Skeletal muscle cell (primary cell): ENCODE data around the gene CDKN1C.
A peak's percentile ranks its signal among the peaks of the same experiment; 100 is the strongest.

ENCODE experiments used
- DNase-seq: peaks from one replicate; pipeline ENCODE4 v3.0.0-alpha.2; 2010; ENCODE audit warnings: low read depth
- H3K4me3 ChIP-seq: 2 replicates; pipeline ENCODE4 v1.5.1; 2011; ENCODE audit warnings: low read depth, mild to moderate bottlenecking, control low read depth, low read length, moderate library complexity

The CDKN1C gene

DNA sequence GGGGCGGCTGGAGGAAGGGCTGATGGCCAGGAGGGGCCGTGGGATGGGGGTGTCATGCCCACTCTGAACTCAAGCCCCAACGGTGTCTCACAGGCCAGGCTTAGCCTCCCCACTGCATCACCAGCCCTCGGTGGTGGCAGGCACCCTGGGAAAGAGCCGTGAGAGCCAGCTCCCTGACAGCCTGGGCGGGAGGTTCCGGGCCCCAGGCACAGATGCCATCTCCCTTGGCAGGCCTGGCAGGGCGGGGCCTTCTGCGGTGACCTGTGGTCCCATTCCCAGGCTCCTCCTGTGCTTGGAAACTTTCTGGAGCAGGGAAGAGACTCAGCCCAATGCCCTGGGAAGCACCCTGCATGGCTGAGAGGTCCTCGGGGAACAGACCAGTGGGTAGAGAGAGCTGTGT, 38.8 kb upstream of the CDKN1C start:
- no peak overlapping the region for H3K4me3 ChIP-seq
- no peak for DNase-seq

DNA sequence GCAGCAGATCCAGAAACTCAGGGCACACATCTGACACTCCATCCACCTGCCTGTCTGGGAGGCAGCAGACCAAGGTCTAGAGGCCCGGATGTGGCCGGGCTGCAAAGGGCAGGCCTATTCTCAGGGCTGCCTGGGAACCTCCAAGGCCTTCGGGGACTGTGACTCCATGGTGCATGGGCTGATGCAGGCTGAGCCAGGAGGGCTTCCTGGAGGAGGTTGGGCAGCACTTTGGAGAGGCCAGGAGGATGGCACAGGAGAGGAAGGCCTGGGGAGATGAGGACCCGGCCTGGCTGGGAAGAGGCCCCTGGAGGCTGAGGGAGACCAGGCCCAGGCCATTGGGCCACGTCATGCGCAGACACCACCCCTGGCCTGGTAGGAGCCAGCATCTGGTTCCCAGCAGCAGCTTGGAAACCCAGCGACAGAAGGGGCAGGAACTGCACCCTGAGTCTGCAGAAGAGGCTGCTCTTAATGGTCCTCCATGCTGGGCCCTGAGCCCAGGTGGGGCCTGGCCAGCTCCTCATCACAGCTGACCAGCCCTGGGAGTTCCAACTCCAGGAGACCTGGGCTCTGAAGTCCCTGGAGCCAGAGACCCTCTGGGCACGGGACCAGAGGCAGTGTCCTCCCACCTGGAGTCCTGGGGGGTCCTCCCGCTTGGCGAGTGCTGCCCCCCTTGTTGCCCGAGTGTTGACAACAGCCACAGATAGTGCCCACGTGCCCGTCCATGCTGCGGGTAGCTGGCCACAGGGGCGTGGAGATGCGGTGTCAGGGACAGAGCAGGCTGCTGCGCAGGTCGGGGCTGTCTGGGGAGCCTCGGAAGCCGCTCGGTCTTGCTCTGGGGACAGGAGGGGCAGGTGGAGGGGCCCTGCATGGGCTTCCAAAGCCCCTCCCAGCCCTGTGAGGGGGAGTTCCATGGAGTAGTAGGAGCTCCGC, 38.1 kb upstream of the CDKN1C start:
- no peak for DNase-seq
- H3K4me3 ChIP-seq, result no peak overlapping the region

DNA sequence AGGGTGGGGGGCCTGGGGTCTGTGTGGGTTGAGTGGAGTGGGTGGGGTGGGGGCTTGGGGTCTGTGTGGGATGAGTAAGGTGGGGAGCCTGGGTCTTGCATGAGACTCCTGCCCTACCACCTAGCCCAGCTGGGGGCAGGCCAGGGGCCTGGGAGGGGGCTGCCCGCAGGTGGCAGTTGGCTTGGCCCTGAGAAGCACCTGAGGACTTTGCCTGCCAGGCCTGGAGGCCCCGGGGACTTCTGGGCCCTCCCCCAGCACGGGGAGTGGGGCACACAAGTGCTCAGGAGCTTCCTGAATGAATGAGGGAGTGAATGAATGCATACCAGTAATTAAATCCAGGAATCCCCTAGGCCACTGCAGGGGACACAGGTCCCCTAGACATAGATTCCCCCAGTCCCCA, 37.1 kb upstream of the CDKN1C start:
- no peak for DNase-seq
- no peak overlapping the region for H3K4me3 ChIP-seq

DNA sequence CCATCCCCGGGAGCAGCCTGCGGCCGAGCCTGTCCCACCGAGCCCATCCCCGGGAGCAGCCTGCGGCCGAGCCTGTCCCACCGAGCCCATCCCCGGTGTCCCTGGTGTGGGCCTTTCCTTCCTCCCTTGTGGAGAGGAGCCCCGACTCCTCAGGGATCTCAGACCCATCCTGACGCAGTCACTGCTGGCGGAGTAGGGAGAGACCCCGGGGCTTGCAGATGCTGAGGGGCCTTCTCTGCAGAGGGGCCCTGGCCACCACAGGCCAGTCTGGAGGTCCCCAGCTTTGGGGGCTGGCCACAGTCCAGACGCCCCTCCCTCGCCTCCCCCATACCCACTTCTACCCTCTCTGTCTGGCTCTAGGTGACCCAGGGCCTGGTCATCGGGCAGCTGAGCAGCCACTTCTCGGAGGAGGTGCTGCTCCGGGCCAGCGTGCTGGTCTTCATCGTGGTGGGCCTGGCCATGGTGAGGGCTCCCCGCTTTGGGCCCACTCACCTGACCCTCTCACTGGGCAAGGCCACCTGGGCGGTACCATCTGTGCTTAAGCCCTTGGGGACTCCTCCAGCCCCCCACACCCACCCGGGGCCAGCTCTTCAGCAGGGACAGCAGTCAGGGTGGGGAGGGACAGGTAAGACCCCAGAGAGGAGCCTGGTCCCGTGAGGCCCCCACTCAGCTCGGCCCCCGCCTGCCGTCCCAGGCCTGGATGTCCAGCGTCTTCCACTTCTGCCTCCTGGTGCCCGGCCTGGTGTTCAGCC, 36.3 kb upstream of the CDKN1C start:
- DNase-seq, result no peak

DNA sequence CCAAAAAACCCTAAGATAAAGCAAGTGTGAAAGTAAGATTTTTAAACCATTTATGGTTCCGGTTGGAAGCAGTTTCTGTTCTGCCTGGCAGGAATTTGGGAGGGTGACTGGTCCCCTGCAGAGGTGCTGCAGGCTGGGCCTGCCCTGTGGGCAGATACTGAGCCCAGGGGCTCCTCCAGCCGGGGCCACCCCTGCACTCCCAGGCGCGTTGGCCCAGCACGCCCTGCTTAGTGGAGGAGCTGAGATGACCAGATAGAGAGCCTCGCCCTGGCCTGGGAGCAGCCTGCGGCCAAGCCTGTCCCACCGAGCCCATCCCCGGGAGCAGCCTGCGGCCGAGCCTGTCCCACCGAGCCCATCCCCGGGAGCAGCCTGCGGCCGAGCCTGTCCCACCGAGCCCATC, 35.7 kb upstream of the CDKN1C start:
- DNase-seq, result no peak

More for the DNA sequence above, 36.3 kb upstream of the CDKN1C start:
- H3K4me3 ChIP-seq, result no peak overlapping the region

DNA sequence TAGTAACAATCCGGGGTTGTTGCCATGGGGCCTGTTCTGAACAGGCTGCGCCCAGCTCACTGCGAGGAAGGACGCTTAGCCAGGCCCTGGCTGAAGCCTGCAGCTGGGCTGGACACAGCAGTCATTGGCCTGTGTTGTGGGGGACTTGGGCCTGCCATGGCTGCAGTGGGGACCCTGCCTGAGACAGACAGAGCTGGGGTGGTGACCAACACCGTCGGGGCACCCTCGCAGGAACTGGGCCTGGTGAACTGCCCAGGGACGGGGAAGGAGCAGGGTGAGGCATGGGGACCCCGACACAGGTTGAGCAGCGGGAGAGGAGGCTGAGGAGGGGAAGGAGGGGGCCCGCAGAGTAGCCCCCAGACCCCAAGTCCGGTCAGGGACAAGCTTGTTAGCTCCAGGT, 34.8 kb upstream of the CDKN1C start:
- DNase-seq, result no peak
- H3K4me3 ChIP-seq, result no peak overlapping the region

More for the DNA sequence above, 35.7 kb upstream of the CDKN1C start:
- no peak overlapping the region for H3K4me3 ChIP-seq

DNA sequence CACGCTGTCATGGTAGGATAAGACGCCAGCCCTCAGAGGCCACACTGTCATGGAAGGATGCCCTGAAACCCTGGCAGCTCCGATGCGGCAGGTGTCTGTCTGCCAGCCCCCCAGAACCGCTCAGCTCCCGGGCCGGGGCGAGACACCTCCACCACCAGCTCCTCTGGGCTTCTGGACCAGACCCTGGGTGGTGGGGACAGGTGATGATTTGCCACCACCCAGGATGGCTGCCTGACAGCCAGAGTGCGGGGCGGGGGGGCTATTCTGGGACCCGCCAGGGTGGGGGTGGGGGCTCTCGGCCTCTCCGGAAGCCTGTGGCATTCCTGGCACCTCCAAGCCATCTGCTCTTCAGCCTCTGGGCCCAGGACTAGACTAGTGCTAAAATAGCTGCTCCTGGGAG, 34.3 kb upstream of the CDKN1C start:
- H3K4me3 ChIP-seq, result no peak overlapping the region
- DNase-seq, result no peak

DNA sequence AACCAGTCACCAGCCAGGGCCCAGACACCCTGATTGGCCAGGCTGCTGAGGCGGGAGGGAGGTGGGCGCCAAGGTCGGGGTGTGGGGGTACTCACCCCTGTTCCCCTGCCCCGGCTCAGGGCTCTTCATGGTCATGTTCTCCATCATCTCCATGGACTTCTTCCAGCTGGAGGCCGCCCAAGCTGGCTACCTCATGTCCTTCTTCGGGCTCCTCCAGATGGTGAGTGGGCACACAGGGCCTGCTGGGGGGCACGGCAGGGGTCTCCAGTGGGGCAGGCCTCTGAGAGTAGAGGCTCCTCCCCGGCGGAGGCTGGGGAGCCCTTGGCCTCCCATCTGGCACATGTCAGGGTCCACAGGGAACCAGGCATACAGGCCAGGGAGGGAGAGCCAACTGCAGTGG, 33.6 kb upstream of the CDKN1C start:
- DNase-seq, result no peak
- H3K4me3 ChIP-seq, result no peak overlapping the region

DNA sequence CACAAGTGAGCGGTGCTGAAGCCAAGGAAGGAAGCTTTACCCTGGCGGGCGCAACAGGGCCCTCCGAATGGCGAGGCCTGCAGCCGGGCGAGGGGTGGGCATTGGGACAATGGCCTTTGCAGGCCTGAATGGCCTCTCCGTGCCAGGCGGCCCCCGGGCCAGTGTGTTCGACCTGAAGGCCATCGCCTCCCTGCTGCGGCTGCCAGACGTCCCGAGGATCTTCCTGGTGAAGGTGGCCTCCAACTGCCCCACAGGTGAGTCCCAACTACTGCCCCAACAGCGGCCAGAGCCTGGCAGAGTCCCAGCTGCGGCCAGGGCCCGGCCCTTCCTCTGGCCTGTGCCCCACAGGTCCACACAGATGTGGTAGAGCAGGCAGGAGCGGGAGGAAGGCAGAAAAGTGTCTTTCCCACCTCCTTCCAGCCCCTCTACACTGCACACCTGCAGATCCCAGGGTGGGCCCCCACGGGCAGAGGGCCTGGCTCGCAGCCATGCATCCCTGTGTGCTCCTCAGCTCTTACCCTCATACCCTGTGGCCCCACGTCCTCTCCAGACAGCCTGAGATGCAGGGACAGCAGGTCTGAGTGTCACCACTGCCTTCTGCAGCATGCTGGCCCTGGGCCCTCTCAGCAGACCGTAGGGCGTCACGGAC, 32.4 kb upstream of the CDKN1C start:
- no peak overlapping the region for H3K4me3 ChIP-seq
- no peak for DNase-seq

DNA sequence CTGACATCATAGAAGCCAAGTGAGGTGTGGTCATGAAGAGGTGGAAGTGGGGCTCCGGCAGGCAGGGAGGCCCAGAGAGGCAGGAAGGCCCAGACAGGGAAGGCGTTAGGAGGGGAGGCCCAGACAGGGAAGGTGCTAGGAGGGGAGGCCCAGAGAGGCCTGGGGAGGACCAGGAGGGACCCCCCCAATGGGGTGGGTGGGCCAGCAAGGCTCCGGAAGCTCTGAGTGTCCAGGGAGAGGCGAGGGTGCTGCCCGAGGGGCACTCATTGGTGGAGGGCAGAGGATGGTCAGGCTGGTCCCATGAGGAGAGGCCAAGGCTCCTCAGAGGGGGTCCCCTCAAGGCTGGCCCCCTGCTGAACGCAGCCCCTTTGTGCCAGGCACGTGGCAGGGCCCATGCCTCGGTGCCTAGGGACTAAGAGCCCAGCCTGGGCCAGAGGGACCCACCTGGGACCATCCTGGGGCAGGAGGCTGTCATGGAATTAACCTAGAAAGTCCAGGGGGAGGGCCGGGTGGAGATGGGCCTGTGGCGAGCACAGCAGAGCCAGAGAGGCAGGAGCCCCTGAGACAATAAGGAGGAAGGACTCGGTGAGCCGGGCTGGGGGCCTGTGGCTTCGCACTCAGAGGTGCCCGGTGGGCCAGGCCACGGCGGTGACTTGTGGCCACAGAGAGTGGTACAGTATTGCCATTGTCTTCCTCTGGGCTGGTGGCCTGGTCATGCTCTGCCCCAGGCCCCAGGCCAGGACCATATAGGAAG, 31.5 kb upstream of the CDKN1C start:
- DNase-seq, result no peak
- H3K4me3 ChIP-seq, result no peak overlapping the region

DNA sequence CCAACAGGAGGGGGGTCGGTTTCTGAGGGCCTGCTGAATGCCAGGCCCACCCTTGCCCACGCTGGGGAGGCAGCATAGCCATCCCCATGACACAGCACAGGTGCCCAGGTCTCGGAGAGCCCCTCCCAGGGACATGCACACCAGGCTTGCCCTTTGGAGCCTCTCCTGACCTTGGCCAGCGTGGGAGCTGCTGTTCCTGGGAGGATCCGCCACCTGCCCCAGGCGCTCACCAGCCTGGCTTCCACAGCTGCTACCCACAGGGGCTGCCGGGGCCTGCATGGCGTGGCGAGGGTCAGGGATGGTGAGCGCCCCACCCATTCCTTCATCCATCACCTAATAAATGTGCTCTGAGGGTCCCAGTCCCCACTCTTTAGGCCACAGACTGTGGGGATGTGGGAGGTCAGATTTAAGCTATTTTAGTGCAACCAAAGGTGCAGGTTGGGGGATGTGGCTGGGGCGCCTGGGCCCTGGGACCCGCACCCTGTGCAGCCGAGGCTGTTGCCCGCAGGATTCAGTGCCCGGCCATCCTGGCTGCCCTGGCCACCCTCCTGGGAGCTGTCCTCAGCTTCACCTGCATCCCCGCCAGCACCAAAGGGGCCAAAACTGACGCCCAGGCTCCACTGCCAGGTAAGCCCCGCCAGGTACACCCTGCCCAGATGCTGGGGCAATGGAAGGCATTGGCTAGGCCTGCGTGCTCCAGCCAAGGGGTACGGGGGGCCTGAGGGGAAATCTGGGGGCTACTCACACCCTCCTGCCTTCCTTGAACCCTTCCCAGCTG, 30.7 kb upstream of the CDKN1C start:
- H3K4me3 ChIP-seq, result no peak overlapping the region
- no peak for DNase-seq

DNA sequence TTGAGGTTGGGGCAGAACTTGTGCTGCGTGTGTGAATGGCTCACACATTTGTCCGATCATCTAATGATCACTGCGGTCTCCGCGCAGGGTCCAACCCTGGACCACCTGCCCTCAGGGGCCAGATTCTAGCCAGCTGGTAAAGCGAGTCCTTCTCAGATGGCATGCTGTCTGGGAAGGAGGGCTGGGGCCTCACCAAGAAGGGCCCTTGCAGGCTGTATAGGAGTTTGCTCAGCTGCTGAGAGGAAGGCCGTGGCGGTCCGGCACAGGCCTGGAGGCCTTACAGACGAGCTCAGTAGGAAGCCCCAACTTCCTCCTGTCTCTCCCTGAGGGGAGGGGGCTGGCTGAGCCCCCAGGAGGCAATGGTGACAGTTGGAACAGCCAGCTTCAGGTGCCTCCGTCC, 29.9 kb upstream of the CDKN1C start:
- no peak overlapping the region for H3K4me3 ChIP-seq
- no peak for DNase-seq

DNA sequence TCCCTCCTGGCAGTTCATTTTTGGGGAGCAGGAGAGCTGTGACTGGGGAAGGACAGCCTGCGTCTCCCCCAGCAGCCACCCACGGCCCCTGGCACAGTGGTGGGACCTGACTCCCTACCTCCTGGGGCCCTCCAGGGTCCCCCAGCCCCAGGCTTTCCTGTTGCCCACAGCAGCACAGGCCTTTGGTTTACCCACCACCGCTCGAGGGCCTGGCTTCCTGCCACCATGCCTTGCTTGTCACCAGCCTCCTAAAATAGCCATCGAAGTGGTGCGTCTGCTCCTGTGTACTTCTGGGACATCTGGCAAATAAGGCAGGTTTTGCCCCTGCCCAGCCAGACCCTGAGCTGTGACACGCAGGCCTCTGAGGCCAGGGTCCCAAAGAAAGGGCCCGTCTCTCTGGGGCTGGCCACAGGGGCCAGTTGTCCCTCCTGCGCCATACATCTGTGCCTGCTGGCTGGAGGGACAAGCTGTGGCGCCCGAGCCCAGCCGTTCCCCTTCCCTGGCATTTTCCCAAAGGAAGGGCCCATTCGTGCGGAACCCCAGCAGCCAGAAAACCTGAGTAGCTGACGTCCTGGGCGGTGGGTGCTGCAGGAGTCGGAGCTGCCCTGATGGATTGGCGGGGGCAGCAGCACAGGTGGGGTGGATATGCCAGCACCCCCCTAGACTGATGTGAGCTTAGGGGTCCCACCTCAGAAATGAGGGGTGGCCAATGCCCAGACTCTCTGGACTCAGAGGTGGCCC, 29.1 kb upstream of the CDKN1C start:
- no peak overlapping the region for H3K4me3 ChIP-seq
- no peak for DNase-seq

DNA sequence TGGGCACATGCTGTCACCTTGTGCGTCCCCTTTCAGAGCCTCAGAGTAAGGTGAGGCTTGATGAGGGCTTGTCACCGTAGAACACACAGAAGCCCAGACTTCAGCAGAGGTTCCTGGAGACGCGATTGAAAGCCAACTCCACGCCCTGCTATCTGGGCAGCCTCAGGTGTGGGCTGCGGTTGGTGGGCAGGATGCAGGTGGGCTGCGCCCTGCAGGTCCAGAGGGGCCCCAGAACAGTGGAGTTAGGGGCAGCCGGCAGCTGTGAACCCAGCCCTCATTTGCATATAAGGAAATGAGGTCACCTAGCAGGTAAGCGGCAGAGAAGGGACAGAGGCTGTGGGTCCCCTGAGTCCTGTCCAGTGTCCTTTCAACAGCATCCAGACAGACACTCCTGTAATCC, 28.2 kb upstream of the CDKN1C start:
- no peak for DNase-seq
- H3K4me3 ChIP-seq, result no peak overlapping the region

DNA sequence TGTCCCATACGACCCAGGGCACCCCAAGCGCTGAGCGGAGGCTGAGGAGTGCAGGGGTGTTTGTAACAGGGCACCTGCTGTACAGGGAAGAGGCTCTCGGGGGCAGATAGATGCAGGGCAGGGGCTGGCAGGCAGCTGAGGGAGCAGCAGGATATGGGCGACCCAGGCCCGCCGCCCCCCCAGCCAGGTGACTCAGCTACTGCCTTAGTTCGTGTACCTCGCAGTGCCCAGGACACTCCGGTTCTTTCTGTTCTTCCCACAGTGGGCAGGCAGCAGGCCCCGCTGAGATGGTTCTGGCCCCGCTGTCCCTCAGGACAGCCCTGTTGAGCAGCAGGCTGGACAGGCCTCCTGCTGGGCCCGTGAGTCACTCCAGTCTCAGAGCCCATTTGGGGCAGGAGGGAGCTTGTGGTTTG, 27.4 kb upstream of the CDKN1C start:
- DNase-seq, result no peak
- no peak overlapping the region for H3K4me3 ChIP-seq

DNA sequence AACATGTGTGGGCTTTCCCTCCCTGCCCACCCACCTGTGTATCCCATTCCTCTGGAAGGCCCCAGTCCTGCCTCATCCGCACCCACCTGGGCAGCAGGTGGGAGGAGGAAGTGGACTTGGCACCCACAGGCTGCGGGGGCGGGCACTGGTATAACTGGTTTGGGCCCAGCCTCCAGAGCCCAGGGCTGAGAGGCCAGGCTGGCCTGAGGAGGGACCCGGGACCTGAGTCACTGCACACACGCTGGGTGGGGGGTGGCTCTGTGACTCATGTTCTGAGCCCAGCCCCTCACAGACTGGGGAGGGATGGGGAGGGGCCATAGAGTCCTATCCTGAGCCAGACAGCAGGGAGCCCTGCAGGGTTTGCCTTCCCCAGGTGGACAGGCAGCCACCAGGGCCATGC, 26.9 kb upstream of the CDKN1C start:
- peak; percentile 63 for DNase-seq
- no peak overlapping the region for H3K4me3 ChIP-seq

DNA sequence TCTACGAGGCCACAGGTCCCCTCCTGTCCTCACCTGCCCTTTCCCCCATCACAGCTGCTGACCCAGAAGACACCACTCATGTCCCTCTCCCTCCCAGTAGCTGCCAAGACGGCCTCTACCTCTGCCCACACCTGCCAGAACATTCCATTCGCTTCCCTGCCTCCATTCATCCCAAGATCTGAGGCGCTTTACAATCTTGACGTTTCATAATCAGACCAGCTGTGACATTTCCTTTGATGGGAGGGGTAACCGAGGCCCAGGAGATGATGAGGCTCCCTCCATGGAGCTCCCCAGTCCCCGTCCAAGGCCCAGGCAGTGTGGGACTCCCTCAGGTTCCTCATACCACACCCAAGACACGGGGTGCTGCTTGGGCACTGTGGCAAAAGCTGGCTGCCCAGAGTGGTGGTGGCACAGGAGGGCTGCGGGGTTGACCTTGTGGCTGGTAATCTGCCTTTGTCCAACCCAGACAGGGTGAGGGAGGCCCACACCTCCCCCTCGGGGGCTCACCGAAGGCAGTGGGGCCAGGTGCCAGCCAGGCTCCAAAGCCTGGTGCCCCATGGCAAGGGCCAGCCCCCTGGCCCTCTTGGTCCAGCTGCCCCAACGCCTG, 26.3 kb upstream of the CDKN1C start:
- no peak for DNase-seq
- no peak overlapping the region for H3K4me3 ChIP-seq
